NCI-H1092 (cell line): Measurements from ENCODE around the gene ZNF169.
A peak's percentile ranks its signal among the peaks of the same experiment; 100 is the strongest.
"Not testable (repeated sequence)": the region's sequence is repeated elsewhere in the genome, so short reads cannot be mapped to it uniquely, and the experiment has no call there.

Experiments
- DNase-seq: peaks from one replicate; lab custom pipeline; 2025; lab: John Stamatoyannopoulos, UW

The ZNF169 gene

GRCh38 chr9:94259077-94259862 lies at the start of gene ZNF169:
ZNF169 (plus strand) TSS chr9:94259298; CDS start chr9:94278813, 19,515 bp downstream.
- DNase-seq: peak; percentile 51

- no peak for DNase-seq
These were observed 48.2 kb upstream of the ZNF169 start for GRCh38 chr9:94210616-94211603.

DNA sequence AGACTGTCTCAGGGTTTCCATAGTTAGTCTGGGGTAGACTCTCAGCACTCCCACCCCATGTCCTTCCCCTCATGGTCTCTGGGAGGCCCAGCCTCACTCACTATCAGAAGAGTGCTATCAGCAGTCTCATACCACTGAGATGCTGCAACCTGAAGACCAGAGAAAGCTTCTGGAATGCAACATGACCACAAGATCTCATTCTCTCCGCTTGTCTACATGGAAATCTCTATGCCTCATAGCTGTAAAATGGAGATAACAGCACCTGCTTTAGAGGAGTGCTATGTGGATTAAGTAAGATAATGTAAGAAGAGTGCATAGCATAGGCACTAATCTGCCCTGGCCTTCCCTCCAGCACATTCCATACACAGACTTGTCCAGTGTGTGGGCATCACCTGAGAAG lies 47.0 kb upstream of the ZNF169 start:
- DNase-seq: no peak

- no peak for DNase-seq
These were observed 46.6 kb upstream of the ZNF169 start for GRCh38 chr9:94212531-94212930.

GRCh38 chr9:94213511-94214124 lies 45.5 kb upstream of the ZNF169 start:
- peak; percentile 63 for DNase-seq

DNA sequence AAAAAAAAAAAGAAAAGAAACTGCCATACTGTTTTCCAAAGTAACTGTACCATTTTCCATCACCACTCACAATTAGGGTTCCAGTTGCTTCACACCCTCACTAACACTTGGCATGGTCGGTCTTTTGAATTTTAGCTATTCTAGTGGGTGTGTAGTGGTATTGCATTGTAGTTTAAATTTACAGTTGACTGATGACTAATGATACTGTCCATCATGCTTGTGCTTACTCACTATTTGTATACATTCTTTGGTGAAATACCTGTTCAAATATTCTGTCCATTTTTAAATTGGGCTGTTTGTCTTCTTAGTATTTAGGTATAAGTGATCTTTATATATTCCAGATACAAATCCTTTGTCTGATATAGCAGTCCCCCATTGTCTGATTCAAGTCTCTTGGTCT lies 36.2 kb upstream of the ZNF169 start:
- no peak for DNase-seq

DNA sequence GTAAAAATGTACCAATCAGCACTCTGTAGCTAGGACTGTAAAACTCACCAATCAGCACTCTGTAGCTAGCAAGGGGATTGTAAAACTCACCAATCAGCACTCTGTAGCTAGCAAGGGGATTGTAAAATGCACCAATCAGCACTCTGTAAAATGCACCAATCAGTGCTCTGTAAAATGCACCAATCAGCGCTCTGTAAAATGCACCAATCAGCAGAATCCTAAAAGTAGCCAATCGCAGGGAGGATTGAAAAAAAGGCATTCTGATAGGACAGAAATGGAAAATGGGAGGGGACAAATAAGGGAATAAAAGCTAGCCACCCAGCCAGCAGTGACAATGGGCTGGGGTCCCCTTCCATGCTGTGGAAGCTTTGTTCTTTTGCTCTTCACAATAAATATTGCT lies 33.7 kb upstream of the ZNF169 start:
- DNase-seq: not testable (repeated sequence)

GRCh38 chr9:94228616-94229015 lies 30.5 kb upstream of the ZNF169 start:
- no peak for DNase-seq

DNA sequence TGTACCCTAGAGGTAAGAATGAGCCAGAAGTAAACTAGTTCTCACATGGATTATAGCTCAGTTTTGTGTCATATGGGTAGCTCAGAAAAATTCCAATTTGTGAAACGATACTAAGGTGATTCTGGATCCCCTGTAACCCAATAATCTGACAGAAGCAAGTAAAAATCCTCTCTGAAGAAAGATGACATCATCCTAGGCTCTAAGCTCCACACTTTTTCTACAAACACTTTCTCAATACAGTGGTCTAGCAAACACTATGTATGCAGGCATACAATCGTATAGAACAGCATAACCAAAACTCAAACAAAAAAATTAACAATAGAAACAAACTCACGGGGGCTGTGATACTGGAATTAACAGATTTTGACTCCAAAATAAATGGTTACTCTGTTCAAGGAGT lies 26.7 kb upstream of the ZNF169 start:
- no peak for DNase-seq

DNA sequence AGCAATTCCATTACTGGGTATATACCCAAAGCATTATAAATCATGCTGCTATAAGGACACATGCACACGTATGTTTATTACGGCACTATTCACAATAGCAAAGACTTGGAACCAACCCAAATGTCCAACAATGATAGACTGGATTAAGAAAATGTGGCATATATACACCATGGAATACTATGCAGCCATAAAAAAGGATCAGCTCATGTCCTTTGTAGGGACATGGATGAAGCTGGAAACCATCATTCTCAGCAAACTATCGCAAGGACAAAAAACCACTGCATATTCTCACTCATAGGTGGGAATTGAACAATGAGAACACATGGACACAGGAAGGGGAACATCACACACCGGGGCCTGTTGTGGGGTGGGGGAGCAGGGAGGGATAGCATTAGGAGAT lies 18.0 kb upstream of the ZNF169 start:
- DNase-seq: not testable (repeated sequence)

DNA sequence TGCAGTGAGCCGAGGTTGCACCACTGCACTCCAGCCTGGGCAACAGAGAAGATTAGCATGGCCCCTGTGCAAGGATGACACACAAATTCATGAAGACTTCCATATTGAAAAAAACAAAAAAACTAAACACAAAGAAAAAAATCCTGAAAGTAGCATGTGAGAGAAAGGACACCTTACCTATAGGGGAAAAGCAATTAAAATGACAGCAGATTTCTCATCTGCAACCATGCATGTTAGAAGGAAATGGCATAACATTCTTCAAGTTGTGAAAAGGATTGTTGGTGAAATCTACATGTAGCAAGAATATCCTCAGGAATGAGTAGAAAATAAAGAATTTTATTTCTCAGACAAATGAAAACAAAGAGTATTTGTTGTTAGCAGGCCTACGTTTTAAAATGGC lies 13.4 kb upstream of the ZNF169 start:
- DNase-seq: no peak

- DNase-seq: no peak
These were observed 8.6 kb upstream of the ZNF169 start for GRCh38 chr9:94250456-94250855.

GRCh38 chr9:94256007-94256406 lies 3.1 kb upstream of the ZNF169 start:
- no peak for DNase-seq

DNA sequence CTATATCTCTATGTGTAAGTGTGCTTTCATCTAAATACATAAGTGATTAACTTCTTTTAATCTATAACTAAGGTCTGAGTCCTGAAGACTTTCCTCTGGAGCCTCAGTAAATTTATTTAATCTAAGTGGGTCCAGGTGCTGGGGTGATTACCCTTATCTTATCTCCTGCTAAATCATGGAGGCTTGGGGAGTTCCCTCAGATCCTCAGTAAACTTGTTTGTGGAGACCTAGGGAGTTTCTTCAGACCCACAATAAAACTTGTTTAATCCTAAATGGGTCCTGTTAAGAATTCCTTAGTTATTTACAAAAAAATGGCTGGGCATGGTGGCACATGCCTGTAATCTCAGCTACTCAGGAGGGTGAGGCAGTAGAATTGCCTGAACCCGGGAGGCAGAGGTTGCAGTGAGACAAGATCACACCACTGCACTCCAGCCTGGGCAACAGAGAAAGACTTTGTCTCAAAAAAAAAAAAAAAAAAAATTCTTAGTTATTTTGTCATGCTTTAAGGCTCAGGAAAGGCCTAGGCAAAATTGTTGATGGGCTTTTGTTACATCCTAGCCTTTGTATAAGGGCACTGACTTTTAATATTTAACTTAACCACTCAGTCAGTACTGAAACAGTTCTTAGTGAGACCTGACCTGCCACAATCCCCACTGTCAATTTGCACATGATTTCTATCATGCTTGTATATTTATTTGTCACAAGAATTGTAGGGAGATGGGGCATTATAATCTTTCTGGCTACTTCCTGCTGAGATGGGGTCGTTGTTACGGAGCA lies 6.7 kb downstream of the ZNF169 start:
- not testable (repeated sequence) for DNase-seq

DNA sequence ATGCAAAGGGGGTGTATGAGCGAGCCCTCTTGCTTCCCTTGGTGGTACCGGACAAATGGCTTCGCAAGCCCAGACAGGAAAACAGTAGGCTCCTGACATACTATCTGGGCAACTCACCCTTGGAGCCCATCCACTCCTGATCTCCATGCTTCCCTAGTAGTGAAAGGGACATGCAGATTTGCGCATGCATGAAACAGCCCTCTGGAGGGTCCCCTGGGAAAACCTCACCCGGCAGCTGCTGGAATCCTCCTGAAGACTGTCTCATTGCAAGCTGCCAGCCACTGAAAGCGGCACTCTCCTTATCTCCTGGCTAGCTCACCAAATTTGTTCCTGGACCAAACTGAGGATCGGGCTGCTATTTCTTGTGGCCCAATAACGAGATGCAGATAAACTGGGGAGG lies 10.2 kb downstream of the ZNF169 start:
- DNase-seq: no peak

DNA sequence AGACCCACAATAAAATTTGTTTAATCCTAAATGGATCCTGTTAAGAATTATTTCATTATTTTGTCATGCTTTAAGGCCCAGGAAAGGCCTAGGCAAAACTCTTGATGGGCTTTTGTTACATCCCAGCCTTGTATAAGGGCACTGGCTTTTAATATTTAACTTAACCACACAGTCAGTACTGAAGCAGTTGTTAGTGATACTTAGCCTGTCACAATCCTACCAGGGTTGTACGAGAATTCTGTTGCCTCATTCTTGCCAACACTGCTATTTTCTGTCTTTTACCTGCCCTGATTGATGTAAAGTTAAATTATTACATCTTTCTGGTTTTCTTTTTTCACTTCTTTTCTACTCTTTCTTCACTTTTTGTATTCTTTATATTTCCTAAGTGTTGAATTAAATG lies 10.9 kb downstream of the ZNF169 start:
- no peak for DNase-seq

GRCh38 chr9:94277029-94277428 lies 17.9 kb downstream of the ZNF169 start:
- DNase-seq: not testable (repeated sequence)

- DNase-seq: no peak
These were observed 18.9 kb downstream of the ZNF169 start for GRCh38 chr9:94277885-94278536.

DNA sequence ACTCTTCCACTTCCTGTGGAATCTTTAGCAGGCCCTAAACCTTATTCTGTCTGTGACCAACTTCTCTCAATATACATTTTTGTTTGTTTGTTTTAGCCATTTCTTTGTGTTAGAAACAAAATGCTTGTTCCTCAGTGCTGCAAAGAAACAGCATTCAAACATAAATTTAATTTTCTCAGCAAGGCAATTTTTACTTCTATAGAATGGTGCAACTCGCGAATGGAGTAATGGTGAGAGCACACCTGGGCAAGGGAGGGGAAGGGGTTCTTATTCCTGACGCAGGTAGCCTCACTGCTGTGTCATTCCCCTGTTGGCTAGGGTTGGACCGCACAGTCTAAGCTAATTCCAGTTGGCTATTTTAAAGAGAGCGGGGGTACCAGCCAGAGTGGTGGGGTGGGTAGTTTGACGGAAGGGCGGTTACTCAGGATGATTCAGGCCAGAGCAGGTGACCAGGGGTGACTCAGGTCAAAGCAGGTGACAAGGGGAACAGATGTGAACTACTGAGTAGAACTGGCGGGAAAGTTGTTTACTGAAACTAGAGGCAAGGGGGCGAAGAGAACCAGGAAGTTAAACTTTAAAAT lies 21.4 kb downstream of the ZNF169 start:
- no peak for DNase-seq

DNA sequence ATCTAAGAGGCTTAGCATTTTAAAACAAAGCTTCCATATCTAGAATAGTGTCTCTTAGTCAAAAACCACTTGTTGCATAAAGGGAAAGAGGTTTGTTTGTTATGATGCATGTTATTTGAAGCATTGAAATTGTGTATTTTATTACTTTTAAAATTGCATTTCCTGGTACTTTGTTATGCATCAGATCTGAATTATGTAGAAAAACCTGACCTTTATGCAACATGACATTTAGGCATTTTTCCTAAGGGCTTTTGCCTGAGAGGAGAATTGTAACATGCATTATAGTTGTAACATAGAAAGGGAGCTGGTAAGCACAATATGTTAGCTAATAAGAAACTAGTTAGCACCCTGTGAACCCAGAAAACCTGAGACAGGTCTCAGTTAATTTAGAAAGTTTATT lies 22.0 kb downstream of the ZNF169 start:
- DNase-seq: no peak

GRCh38 chr9:94286116-94286515 lies 27.0 kb downstream of the ZNF169 start:
- no peak for DNase-seq
